Erythroblast (primary cell): ENCODE measurements around the gene MTIF3.

Experiments
- GATA1 ChIP-seq: IDR thresholded peaks from 2 replicates; pipeline ENCODE4 v1.6.1; 2011; ENCODE audit warnings: low read depth, mild to moderate bottlenecking, control low read depth, low read length, moderate library complexity
- POLR2A ChIP-seq: IDR thresholded peaks from 2 replicates; pipeline ENCODE4 v1.6.1; 2011; ENCODE audit warnings: mild to moderate bottlenecking, low read length

GRCh38 chr13:27405546-27406134 is 44.7 kb downstream of the MTIF3 start:
- no peak for TF ChIP-seq POLR2A
- TF ChIP-seq GATA1: no peak
